H1 (cell line): Measurements from ENCODE around the gene RNF175. TPM values are rescaled to one million over a fixed set of nuclear protein-coding genes. Genes with fewer than 3 reads are reported as not detected.

Experiments used
- CTCF ChIA-PET: fragments of 300-600 bp; sonication (Branson Sonifier 250); formaldehyde crosslinking; loops from one replicate; lab custom pipeline; 2021; ENCODE audit not compliant: partially characterized antibody; lab: Charles Lee
- POLR2A ChIA-PET: fragments of 300-600 bp; sonication (Branson Sonifier 250); formaldehyde crosslinking; loops from one replicate; lab custom pipeline; 2021; ENCODE audit warnings: inconsistent platforms; ENCODE audit not compliant: partially characterized antibody; lab: Charles Lee
- DNase-seq, 2 experiments: peaks; one replicate each; pipeline versions ENCODE4 v3.0.0 to v3.0.0-alpha.2; 2010 to 2022; ENCODE audit warnings: low spot score in 2 of 2, low read depth in 1 of 2, mixed read lengths in 1 of 2
- FAIRE-seq: peaks from 2 replicates; lab custom pipeline; 2011; peaks lifted over from hg19 to GRCh38; lab: Jason Lieb, UNC
- H2AFZ ChIP-seq: 2 replicates; pipeline ENCODE4 v1.8.1; 2012; ENCODE audit warnings: low read length, inconsistent platforms
- H2AK5ac ChIP-seq: 2 replicates; pipeline ENCODE4 v1.6.1; 2013; ENCODE audit warnings: low read depth, low read length
- H2BK120ac ChIP-seq: replicated peaks from 2 replicates; pipeline ENCODE3; 2013; ENCODE audit warnings: low read depth, low read length, inconsistent platforms
- H2BK12ac ChIP-seq: 2 replicates; pipeline ENCODE4 v1.6.1; 2013; ENCODE audit warnings: low read depth, low read length
- H2BK15ac ChIP-seq: 2 replicates; pipeline ENCODE4 v1.6.1; 2013; ENCODE audit warnings: low read length
- H2BK20ac ChIP-seq: 2 replicates; pipeline ENCODE4 v1.6.1; 2013; ENCODE audit warnings: low read length
- H2BK5ac ChIP-seq: 2 replicates; pipeline ENCODE4 v1.6.1; 2013; ENCODE audit warnings: low read depth, low read length
- H3K14ac ChIP-seq: 2 replicates; pipeline ENCODE4 v1.6.1; 2013; ENCODE audit warnings: inconsistent platforms; ENCODE audit not compliant: insufficient read length
- H3K18ac ChIP-seq: 2 replicates; pipeline ENCODE4 v1.6.1; 2013; ENCODE audit warnings: low read length; ENCODE audit errors: extremely low read depth
- H3K23ac ChIP-seq: 2 replicates; pipeline ENCODE4 v1.6.1; 2013; ENCODE audit warnings: inconsistent platforms; ENCODE audit not compliant: insufficient read length
- H3K23me2 ChIP-seq: 2 replicates; pipeline ENCODE4 v1.6.1; 2013; ENCODE audit warnings: low read depth, low read length
- H3K27ac ChIP-seq: 2 replicates; pipeline ENCODE4 v1.6.1; 2011; ENCODE audit warnings: low read depth, low read length, inconsistent platforms
- H3K27me3 ChIP-seq, 4 experiments: replicated peaks in 1 of 4; 1 replicate in 1 of 4; 2 replicates in 3 of 4; pipeline versions ENCODE4 v1.6.1 to v1.8.1; 2011 to 2013; ENCODE audit warnings: low read length in 3 of 4, mild to moderate bottlenecking in 3 of 4, inconsistent platforms in 2 of 4, mixed read lengths in 2 of 4, moderate library complexity in 1 of 4; ENCODE audit not compliant: control insufficient read depth in 3 of 4, insufficient read depth in 3 of 4; ENCODE audit errors: extremely low read depth in 1 of 4
- H3K36me3 ChIP-seq, 4 experiments: 2 replicates each; pipeline versions ENCODE4 v1.6.1 to v1.8.1; 2011 to 2013; ENCODE audit warnings: mild to moderate bottlenecking in 4 of 4, low read length in 3 of 4, moderate library complexity in 2 of 4, control low read depth in 1 of 4, inconsistent platforms in 1 of 4; ENCODE audit not compliant: insufficient read depth in 4 of 4, control insufficient read depth in 2 of 4
- H3K4ac ChIP-seq: replicated peaks from 2 replicates; pipeline ENCODE3; 2013; ENCODE audit warnings: low read length, low read depth, mixed read lengths, inconsistent platforms; ENCODE audit not compliant: insufficient read length
- H3K4me1 ChIP-seq, 4 experiments: replicated peaks in 1 of 4; 1 replicate in 1 of 4; 2 replicates in 3 of 4; pipeline versions ENCODE4 v1.6.1 to v1.8.1; 2011 to 2013; ENCODE audit warnings: low read length in 3 of 4, inconsistent platforms in 2 of 4, mixed read lengths in 1 of 4; ENCODE audit not compliant: insufficient read depth in 4 of 4, control insufficient read depth in 3 of 4
- H3K4me2 ChIP-seq, 2 experiments: 2 replicates each; pipeline versions ENCODE4 v1.6.1 to v1.8.1; 2011 to 2013; ENCODE audit warnings: low read depth in 2 of 2, low read length in 2 of 2, control low read depth in 1 of 2, inconsistent platforms in 1 of 2, mild to moderate bottlenecking in 1 of 2; ENCODE audit not compliant: insufficient read depth in 1 of 2
- H3K4me3 ChIP-seq, 4 experiments: fragments of 200-600, 300-600 bp in 1 of 4; sonication (generic), shearing (Covaris generic), sonication (Bioruptor Twin) in 1 of 4; 2 replicates each; pipeline versions ENCODE4 v1.5.1 to v1.8.1; 2011 to 2016; ENCODE audit warnings: low read length in 4 of 4, low read depth in 3 of 4, control low read depth in 2 of 4, inconsistent platforms in 2 of 4, mild to moderate bottlenecking in 2 of 4, mixed read lengths in 1 of 4, moderate library complexity in 1 of 4; ENCODE audit not compliant: insufficient read depth in 2 of 4; ENCODE audit errors: extremely low read depth in 1 of 4
- H3K56ac ChIP-seq: replicated peaks from 2 replicates; pipeline ENCODE3; 2013; ENCODE audit warnings: low read depth, mild to moderate bottlenecking, mixed read lengths, low read length, inconsistent platforms; ENCODE audit not compliant: insufficient read length
- H3K79me1 ChIP-seq: 2 replicates; pipeline ENCODE4 v1.6.1; 2013; ENCODE audit warnings: low read depth, low read length, control low read depth
- H3K79me2 ChIP-seq, 2 experiments: 2 replicates each; pipeline versions ENCODE4 v1.6.1 to v1.8.1; 2012 to 2013; ENCODE audit warnings: low read length in 2 of 2, mild to moderate bottlenecking in 2 of 2, inconsistent platforms in 1 of 2; ENCODE audit not compliant: insufficient read depth in 2 of 2, control insufficient read depth in 1 of 2
- H3K9ac ChIP-seq, 4 experiments: replicated peaks in 1 of 4; 1 replicate in 1 of 4; 2 replicates in 3 of 4; pipeline versions ENCODE4 v1.6.1 to v1.8.1; 2011 to 2013; ENCODE audit warnings: low read depth in 3 of 4, low read length in 3 of 4, control low read depth in 2 of 4, mild to moderate bottlenecking in 2 of 4, moderate library complexity in 2 of 4, inconsistent platforms in 1 of 4; ENCODE audit errors: extremely low read depth in 1 of 4
- H3K9me3 ChIP-seq, 2 experiments: 2 replicates each; pipeline versions ENCODE4 v1.6.1 to v1.8.1; 2012 to 2013; ENCODE audit warnings: mild to moderate bottlenecking in 2 of 2, moderate library complexity in 2 of 2, control low read depth in 1 of 2, inconsistent platforms in 1 of 2, low read depth in 1 of 2, low read length in 1 of 2, mixed read lengths in 1 of 2; ENCODE audit not compliant: insufficient read depth in 2 of 2
- H4K20me1 ChIP-seq, 2 experiments: replicated peaks in 1 of 2; 2 replicates each; pipeline versions ENCODE3 to v1.8.1; 2011 to 2013; ENCODE audit warnings: inconsistent platforms in 2 of 2, low read length in 2 of 2, mild to moderate bottlenecking in 1 of 2; ENCODE audit not compliant: insufficient read depth in 2 of 2, control insufficient read depth in 1 of 2
- H4K5ac ChIP-seq: 2 replicates; pipeline ENCODE4 v1.6.1; 2013; ENCODE audit warnings: low read length, low read depth, mixed read lengths, inconsistent platforms; ENCODE audit not compliant: insufficient read length
- H4K8ac ChIP-seq: 2 replicates; pipeline ENCODE4 v1.8.0; 2013; ENCODE audit warnings: mild to moderate bottlenecking, moderate library complexity, low read length, inconsistent platforms; ENCODE audit not compliant: insufficient read depth; ENCODE audit errors: extremely low read depth
- H4K91ac ChIP-seq: replicated peaks from 2 replicates; pipeline ENCODE3; 2013; ENCODE audit warnings: low read length, mixed read lengths, inconsistent platforms; ENCODE audit not compliant: insufficient read length
- BACH1 ChIP-seq: IDR thresholded peaks from 2 replicates; pipeline ENCODE4 v1.6.1; 2012; ENCODE audit warnings: low read length, improper control_type of control experiment
- GABPA ChIP-seq: IDR thresholded peaks from 2 replicates; pipeline ENCODE4 v1.6.1; 2011; ENCODE audit warnings: mild to moderate bottlenecking, low read length, moderate library complexity, borderline replicate concordance; ENCODE audit not compliant: insufficient read depth
- POLR2AphosphoS5 ChIP-seq: IDR thresholded peaks from 2 replicates; pipeline ENCODE4 v1.6.1; 2011; ENCODE audit warnings: low read depth, low read length
- SUZ12 ChIP-seq: fragments of 200-600 bp; sonication (generic); IDR thresholded peaks from 2 replicates; pipeline ENCODE4 v1.6.1; 2012; ENCODE audit warnings: mild to moderate bottlenecking, inconsistent platforms, low read length, moderate library complexity, mixed read lengths
- YY1 ChIP-seq: IDR thresholded peaks from 2 replicates; pipeline ENCODE4 v1.6.1; 2011; ENCODE audit warnings: low read depth, mild to moderate bottlenecking, low read length
- WGBS, 2 experiments: shearing (Covaris generic) in 1 of 2; methylation state at CpG; one replicate each; pipeline versions ENCODE4 v1.1.6 to v1.1.7; 2013 to 2015; ENCODE audit warnings: low lambda C conversion rate in 2 of 2, mixed read lengths in 2 of 2, inconsistent platforms in 1 of 2, low coverage in 1 of 2, missing lambda C conversion rate in 1 of 2; ENCODE audit not compliant: insufficient replicate concordance in 2 of 2, insufficient coverage in 1 of 2, insufficient read length in 1 of 2; ENCODE audit errors: extremely low coverage in 1 of 2, missing lambda C conversion rate in 1 of 2; 5-methylcytosine and 5-hydroxymethylcytosine counted together
- polyA plus RNA-seq, 7 experiments: library from polyadenylated mRNA; depleted of rRNA in 3 of 7; stranded (reverse) in 5 of 7; unstranded in 2 of 7; fragments of >200 nt in 5 of 7; fragments of 200-250 nt in 2 of 7; gene quantifications; 1 replicate in 5 of 7; 2 replicates in 1 of 7; 4 replicates in 1 of 7; pipeline versions ENCODE4 v1.2.1 to v1.2.3, GENCODE V29; 2011 to 2013; ENCODE audit warnings: missing spikeins in 2 of 7, mixed read lengths in 2 of 7
- total RNA-seq: library from RNA; stranded (reverse); fragmentation: NEBNext Ultra II Directional; extraction: Animal tissue kit (Norgen Biotek cat#: 25700); gene quantifications from 2 replicates; pipeline ENCODE4 v1.2.1, GENCODE V29; 2021

RNF175 gene
- total and polyA plus RNA-seq, 2 of the 8 experiments (the other 6 are each of a cell fraction or from before 2014, with no cell fraction given): 7.9 to 9.8 TPM

GRCh38 chr4:153765894-153766293, 6.1 kb upstream of the RNF175 start:
- CTCF ChIA-PET: interaction anchor here (0.5 to 3.8 kb wide), 2 partner anchors 130 to 315 kb away, joined by 3 to 17 read pairs; no protein-coding TSS in a partner anchor
- no peak overlapping the region for H3K4me2 ChIP-seq
- TF ChIP-seq GABPA (no peak), POLR2AphosphoS5 (no peak), YY1 (no peak), BACH1 (no peak), SUZ12 (no peak)

More at GRCh38 chr4:153765894-153766293, 6.1 kb upstream of the RNF175 start:
- no peak overlapping the region for H2AFZ ChIP-seq
- H3K14ac ChIP-seq: no peak overlapping the region
- no peak overlapping the region for H3K56ac ChIP-seq
- no peaks in the 10 kb centered on the region for H3K79me1 ChIP-seq
- no peak overlapping the region for H3K23ac ChIP-seq
- no peak overlapping the region for H3K18ac ChIP-seq
- no peak overlapping the region for H3K9ac ChIP-seq
- H4K8ac ChIP-seq: no peak overlapping the region; the same call in 1 of the 2 replicates
- no peak overlapping the region for H3K4me3 ChIP-seq
- no peak overlapping the region for H3K4ac ChIP-seq
- no peaks in the 10 kb centered on the region for H3K23me2 ChIP-seq
- DNase-seq (no peak), FAIRE-seq (no peak)
- no peaks in the 10 kb centered on the region for H3K27me3 ChIP-seq
- no peak overlapping the region for H4K5ac ChIP-seq
- no peaks in the 10 kb centered on the region for H4K20me1 ChIP-seq
- no peak overlapping the region for H2BK12ac ChIP-seq
- H2AK5ac ChIP-seq: no peak overlapping the region
- H3K27ac ChIP-seq: no peak overlapping the region
- no peaks in the 10 kb centered on the region for H3K79me2 ChIP-seq
- no peak overlapping the region for H4K91ac ChIP-seq
- POLR2A ChIA-PET: interaction anchor here (0.6 to 2.7 kb wide), 3 partner anchors 15 to 24 kb away, joined by 3 to 14 read pairs (median 10); no protein-coding TSS in a partner anchor
- no peaks in the 10 kb centered on the region for H3K36me3 ChIP-seq
- peaks cover 0 to 10% (median 2%) of the 10 kb centered on the region in 4 experiments; a peak in 4 of 7 replicates for H3K4me1 ChIP-seq
- H2BK120ac ChIP-seq: no peak overlapping the region
- no peaks in the 10 kb centered on the region for H3K9me3 ChIP-seq
- no peak overlapping the region for H2BK15ac ChIP-seq
- no peak overlapping the region for H2BK20ac ChIP-seq
- 95% methylated on average over 8 of the region's 8 CpGs; no CpG with 5 or more reads in 1 of the 2 experiments for WGBS, 2 experiments
- H2BK5ac ChIP-seq: no peak overlapping the region
